ENCODE data around the gene PRR13.
"Not testable (repeated sequence)": the region's sequence is repeated elsewhere in the genome, so short reads cannot be mapped to it uniquely, and the experiment has no call there.

Gene PRR13

GRCh38 chr12:53441040-53441833 lies at the start of gene PRR13:
PRR13 (plus strand) TSS chr12:53441734; CDS start chr12:53442715, 981 bp downstream.
- peak; percentile 96 to 99 for DNase-seq (ENCODE audit: low read depth in 2 of 2)

GRCh38 chr12:53399896-53400295 lies 41.6 kb upstream of the PRR13 start:
- DNase-seq (ENCODE audit: low read depth in 2 of 2): no peak

- DNase-seq (ENCODE audit: low read depth in 2 of 2): not testable (repeated sequence)
These were observed 39.2 kb upstream of the PRR13 start for GRCh38 chr12:53402351-53402750.

GRCh38 chr12:53402871-53403270 lies 38.7 kb upstream of the PRR13 start:
- DNase-seq (ENCODE audit: low read depth in 2 of 2): no peak

- DNase-seq (ENCODE audit: low read depth in 2 of 2): no peak
These were observed 30.6 kb upstream of the PRR13 start for GRCh38 chr12:53410951-53411350.

- no peak for DNase-seq (ENCODE audit: low read depth in 2 of 2)
These were observed 27.9 kb upstream of the PRR13 start for GRCh38 chr12:53413485-53414204.

- DNase-seq (ENCODE audit: low read depth in 2 of 2): no peak
These were observed 26.6 kb upstream of the PRR13 start for GRCh38 chr12:53414756-53415417.

- not testable (repeated sequence) for DNase-seq (ENCODE audit: low read depth in 2 of 2)
These were observed 25.7 kb upstream of the PRR13 start for GRCh38 chr12:53415752-53416389.

GRCh38 chr12:53417291-53417816 lies 24.2 kb upstream of the PRR13 start:
- DNase-seq (ENCODE audit: low read depth in 2 of 2): not testable (repeated sequence)

- no peak for DNase-seq (ENCODE audit: low read depth in 2 of 2)
These were observed 23.3 kb upstream of the PRR13 start for GRCh38 chr12:53418221-53418620.

- DNase-seq (ENCODE audit: low read depth in 2 of 2): no peak
These were observed 21.8 kb upstream of the PRR13 start for GRCh38 chr12:53419756-53420155.

GRCh38 chr12:53422247-53422646 lies 19.3 kb upstream of the PRR13 start:
- DNase-seq (ENCODE audit: low read depth in 2 of 2): not testable (repeated sequence)

- no peak for DNase-seq (ENCODE audit: low read depth in 2 of 2)
These were observed 17.9 kb upstream of the PRR13 start, which contains the start of gene AMHR2 for GRCh38 chr12:53423597-53423996. AMHR2 (plus strand) TSS chr12:53423855; CDS start chr12:53423935, 80 bp downstream.

- DNase-seq (ENCODE audit: low read depth in 2 of 2): no peak
These were observed 16.7 kb upstream of the PRR13 start for GRCh38 chr12:53424626-53425514.

GRCh38 chr12:53425515-53426150 lies 15.9 kb upstream of the PRR13 start:
- no peak for DNase-seq (ENCODE audit: low read depth in 2 of 2)

- peak in 1 of 2 experiments; percentile 22 for DNase-seq (ENCODE audit: low read depth in 2 of 2)
These were observed 13.5 kb upstream of the PRR13 start for GRCh38 chr12:53427905-53428594.

- no peak for DNase-seq (ENCODE audit: low read depth in 2 of 2)
These were observed 12.8 kb upstream of the PRR13 start for GRCh38 chr12:53428741-53429140.

GRCh38 chr12:53430116-53430515 lies 11.4 kb upstream of the PRR13 start:
- DNase-seq (ENCODE audit: low read depth in 2 of 2): no peak

- no peak for DNase-seq (ENCODE audit: low read depth in 2 of 2)
These were observed 10.3 kb upstream of the PRR13 start for GRCh38 chr12:53431187-53431586.

All from stimulated activated CD4-positive, alpha-beta T cell treated with anti-CD3 and anti-CD28 coated beads, Interleukin-12 subunit alpha, Interleukin-12 subunit beta, amount 100 ng/mL, for 24 hours (primary cell).